ENCODE results near the gene ZNF302. TPM values are rescaled to one million over a fixed set of nuclear protein-coding genes. Genes with fewer than 3 reads are reported as not detected.
A peak's percentile ranks its signal among the peaks of the same experiment; 100 is the strongest.
"Not testable (repeated sequence)": the region's sequence is repeated elsewhere in the genome, so short reads cannot be mapped to it uniquely, and the experiment has no call there.

ZNF302 gene
- total RNA-seq, 1 experiment from 2014 or later: 15.9 TPM

- Histone ChIP-seq H3K9me2 (replicated peaks; ENCODE audit: low read length) (no peaks in the 10 kb centered on the region), H3K27ac (ENCODE audit: low read length) (no peak overlapping the region), H3K4me1 (ENCODE audit: insufficient read depth, low read length) (no peaks in the 10 kb centered on the region), H3K79me2 (ENCODE audit: low read length) (no peaks in the 10 kb centered on the region), H3K4me2 (ENCODE audit: low read length) (no peak overlapping the region), H2AFZ (ENCODE audit: low read length) (no peak overlapping the region), H3K9ac (ENCODE audit: low read length) (no peak overlapping the region), H3K9me3 (ENCODE audit: low read length) (no peaks in the 10 kb centered on the region), H4K20me1 (ENCODE audit: low read length) (no peaks in the 10 kb centered on the region), H3K36me3 (ENCODE audit: low read depth, low read length) (no peaks in the 10 kb centered on the region), H3K27me3 (ENCODE audit: low read length) (no peaks in the 10 kb centered on the region), H3K4me3 (ENCODE audit: low read length) (no peak overlapping the region), H3F3A (ENCODE audit: low read length, unreplicated experiment) (no peaks in the 10 kb centered on the region)
- POLR2A ChIA-PET (ENCODE audit: unreplicated experiment): no interaction called here
- CTCF ChIA-PET: no interaction called here
- TF ChIP-seq CTCF (conservative IDR thresholded peaks at IDR 0.05; ENCODE audit: low read depth, low read length): peak; percentile 63
- no peak for TF ChIP-seq EZH2 (IDR thresholded peaks at IDR 0.05; ENCODE audit: low read length, unreplicated experiment)
- intact Hi-C loops (cut with micrococcal nuclease): no loop called here
- ATAC-seq: peak; percentile 62; the same call in 1 of the 2 replicates
- peak; percentile 36 for DNase-seq
- no TSS peak for BruUV-seq (replicated peaks)
Measured at GRCh38 chr19:34662919-34663318, 14.6 kb upstream of the ZNF302 start.

DNA sequence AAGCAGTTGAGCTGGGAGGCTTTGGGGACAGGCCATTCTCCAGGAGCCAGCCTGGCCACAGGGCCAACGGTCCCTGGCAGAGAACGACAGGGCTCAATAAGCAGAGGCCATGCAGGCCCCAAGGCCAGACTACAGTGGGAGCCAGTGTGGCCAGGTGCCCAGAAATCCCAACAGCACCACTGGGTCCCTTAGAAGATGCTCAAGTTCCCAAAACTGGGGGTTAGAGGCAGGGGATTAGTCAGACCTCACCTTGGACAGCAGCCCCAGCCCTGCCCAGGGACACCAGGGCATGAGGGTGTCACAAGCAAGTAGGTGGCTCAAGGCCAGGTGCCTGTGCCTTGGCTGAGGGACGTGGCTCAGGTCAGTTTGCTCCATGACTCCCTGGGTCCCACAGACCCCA, 13.3 kb upstream of the ZNF302 start:
- no TSS peak for BruUV-seq (replicated peaks)
- CTCF ChIA-PET: no interaction called here
- no peaks in the 10 kb centered on the region for H3K4me1 ChIP-seq (ENCODE audit: insufficient read depth, low read length)
- no peak overlapping the region for H2AFZ ChIP-seq (ENCODE audit: low read length)
- H3K27me3 ChIP-seq (ENCODE audit: low read length): no peaks in the 10 kb centered on the region
- intact Hi-C loops (cut with micrococcal nuclease): no loop called here
- no peak overlapping the region for H3K27ac ChIP-seq (ENCODE audit: low read length)
- no peaks in the 10 kb centered on the region for H3K9me2 ChIP-seq (replicated peaks; ENCODE audit: low read length)
- H3K36me3 ChIP-seq (ENCODE audit: low read depth, low read length): no peaks in the 10 kb centered on the region
- H4K20me1 ChIP-seq (ENCODE audit: low read length): no peaks in the 10 kb centered on the region
- no peak for DNase-seq
- H3K79me2 ChIP-seq (ENCODE audit: low read length): no peaks in the 10 kb centered on the region
- no peak for TF ChIP-seq EZH2 (IDR thresholded peaks at IDR 0.05; ENCODE audit: low read length, unreplicated experiment)
- no peak for TF ChIP-seq CTCF (conservative IDR thresholded peaks at IDR 0.05; ENCODE audit: low read depth, low read length)
- no peak overlapping the region for H3K9ac ChIP-seq (ENCODE audit: low read length)
- H3K9me3 ChIP-seq (ENCODE audit: low read length): no peaks in the 10 kb centered on the region
- no peak for ATAC-seq
- H3F3A ChIP-seq (ENCODE audit: low read length, unreplicated experiment): no peaks in the 10 kb centered on the region
- H3K4me2 ChIP-seq (ENCODE audit: low read length): no peak overlapping the region
- H3K4me3 ChIP-seq (ENCODE audit: low read length): no peak overlapping the region
- POLR2A ChIA-PET (ENCODE audit: unreplicated experiment): no interaction called here

DNA sequence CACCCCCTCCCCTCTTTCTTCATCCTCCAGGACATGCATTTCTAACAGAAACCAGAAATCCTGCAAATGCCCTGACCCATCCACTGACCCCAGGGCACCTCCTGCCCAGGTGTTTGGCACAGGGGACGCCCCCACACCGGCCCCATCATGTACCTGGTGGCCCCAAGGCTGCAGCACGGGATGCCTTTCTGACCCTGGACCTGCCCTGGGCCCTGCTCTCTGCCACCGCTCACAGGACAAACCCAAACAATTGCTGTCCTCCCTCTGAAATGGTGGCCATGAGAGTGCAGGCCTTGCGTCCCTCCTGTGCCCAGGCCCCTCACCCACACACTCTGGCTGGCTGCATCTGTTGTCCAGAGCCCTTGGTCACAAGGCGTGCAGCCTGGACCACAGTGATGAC, 12.6 kb upstream of the ZNF302 start:
- H3K9me2 ChIP-seq (replicated peaks; ENCODE audit: low read length): no peaks in the 10 kb centered on the region
- no TSS peak for BruUV-seq (replicated peaks)
- H3K9me3 ChIP-seq (ENCODE audit: low read length): no peaks in the 10 kb centered on the region
- ChIA-PET POLR2A (ENCODE audit: unreplicated experiment) (no interaction called here), CTCF (no interaction called here)
- no peaks in the 10 kb centered on the region for H3K4me1 ChIP-seq (ENCODE audit: insufficient read depth, low read length)
- DNase-seq: no peak
- no peaks in the 10 kb centered on the region for H3K36me3 ChIP-seq (ENCODE audit: low read depth, low read length)
- ATAC-seq: no peak
- H3K79me2 ChIP-seq (ENCODE audit: low read length): no peaks in the 10 kb centered on the region
- H3K4me3 ChIP-seq (ENCODE audit: low read length): no peak overlapping the region
- TF ChIP-seq CTCF (conservative IDR thresholded peaks at IDR 0.05; ENCODE audit: low read depth, low read length): no peak
- no peak for TF ChIP-seq EZH2 (IDR thresholded peaks at IDR 0.05; ENCODE audit: low read length, unreplicated experiment)
- no peak for TF ChIP-seq EZH2phosphoT487 (IDR thresholded peaks at IDR 0.05; ENCODE audit: borderline replicate concordance, low read length)
- H3K9ac ChIP-seq (ENCODE audit: low read length): no peak overlapping the region
- H3F3A ChIP-seq (ENCODE audit: low read length, unreplicated experiment): no peaks in the 10 kb centered on the region
- no peaks in the 10 kb centered on the region for H4K20me1 ChIP-seq (ENCODE audit: low read length)
- intact Hi-C loops (cut with micrococcal nuclease): no loop called here
- no peak overlapping the region for H3K4me2 ChIP-seq (ENCODE audit: low read length)
- H3K27me3 ChIP-seq (ENCODE audit: low read length): no peaks in the 10 kb centered on the region
- no peak overlapping the region for H2AFZ ChIP-seq (ENCODE audit: low read length)
- H3K27ac ChIP-seq (ENCODE audit: low read length): no peak overlapping the region

GRCh38 chr19:34665275-34665674, 12.2 kb upstream of the ZNF302 start:
- H3K4me3 ChIP-seq (ENCODE audit: low read length); POLR2A ChIA-PET (ENCODE audit: unreplicated experiment); BruUV-seq (replicated peaks); ATAC-seq; DNase-seq; H3K9me3 ChIP-seq (ENCODE audit: low read length); H3K27ac ChIP-seq (ENCODE audit: low read length); H2AFZ ChIP-seq (ENCODE audit: low read length); H3K79me2 ChIP-seq (ENCODE audit: low read length); H3K4me1 ChIP-seq (ENCODE audit: insufficient read depth, low read length); CTCF ChIA-PET; H4K20me1 ChIP-seq (ENCODE audit: low read length); H3K36me3 ChIP-seq (ENCODE audit: low read depth, low read length); H3K4me2 ChIP-seq (ENCODE audit: low read length); H3K9me2 ChIP-seq (replicated peaks; ENCODE audit: low read length); H3K9ac ChIP-seq (ENCODE audit: low read length); H3F3A ChIP-seq (ENCODE audit: low read length, unreplicated experiment); intact Hi-C loops (cut with micrococcal nuclease); H3K27me3 ChIP-seq (ENCODE audit: low read length): not testable (repeated sequence)

Data from PC-3 (cell line).